Gastrocnemius medialis (tissue), 4 donors: ENCODE data around the gene CCDC82. TPM values are rescaled to one million over a fixed set of nuclear protein-coding genes. Genes with fewer than 3 reads are reported as not detected.
A peak's percentile ranks its signal among the peaks of the same experiment; 100 is the strongest.

Experiments used
- ATAC-seq, 2 donors: fragments of 150-250 bp; one replicate each; pipeline ENCODE4 v1.9.1; 2016
- DNase-seq, 2 donors: peaks; one replicate each; pipeline ENCODE4 v3.0.0-alpha.2; 2019
- H3K27ac ChIP-seq, 4 donors: fragments of 200-600 bp; sonication (generic); 1 replicate in 1 of 4; 2 replicates in 3 of 4; pipeline ENCODE4 v1.5.1; 2016 to 2018; ENCODE audit warnings: mild to moderate bottlenecking in 2 of 4, moderate library complexity in 1 of 4
- H3K27me3 ChIP-seq, 3 donors: fragments of 200-600 bp; sonication (generic) in 2 of 3; 1 replicate in 1 of 3; 2 replicates in 2 of 3; pipeline versions ENCODE4 v1.5.1 to v1.6.0; 2016 to 2019; ENCODE audit warnings: mild to moderate bottlenecking in 1 of 3, moderate library complexity in 1 of 3
- H3K36me3 ChIP-seq, 2 donors: fragments of 200-600 bp; sonication (generic) in 1 of 2; one replicate each; pipeline ENCODE4 v1.5.1; 2017 to 2018
- H3K4me1 ChIP-seq, 2 donors: fragments of 200-600 bp; sonication (generic) in 1 of 2; one replicate each; pipeline ENCODE4 v1.5.1; 2016 to 2017; ENCODE audit warnings: mild to moderate bottlenecking in 2 of 2
- H3K4me3 ChIP-seq, 4 donors: fragments of 200-600 bp; sonication (generic) in 3 of 4; 1 replicate in 1 of 4; 2 replicates in 3 of 4; pipeline ENCODE4 v1.5.1; 2016 to 2019; ENCODE audit warnings: mild to moderate bottlenecking in 2 of 4
- H3K9me3 ChIP-seq, 3 donors: fragments of 200-600 bp; sonication (generic) in 2 of 3; 1 replicate in 1 of 3; 2 replicates in 2 of 3; pipeline ENCODE4 v1.5.1; 2016 to 2019
- POLR2A ChIP-seq, 2 donors: fragments of 450-650 bp; IDR thresholded peaks; one replicate each; pipeline ENCODE4 v1.6.1; 2017; ENCODE audit warnings: antibody characterized with exemption in 2 of 2, mild to moderate bottlenecking in 2 of 2, moderate library complexity in 2 of 2
- in situ Hi-C, 4 donors: fragments of 200-750 bp; cut with MboI; loops; one replicate each; pipeline versions ENCODE4 v1.15.0 to v1.8.0; 2017; ENCODE audit warnings: low sequenced_read_pairs in 4 of 4
- intact Hi-C: fragments of 100-400 bp; cut with DNase I; formaldehyde crosslinking; loops from one replicate; pipeline ENCODE4 v1.15.1; 2023; ENCODE audit warnings: low total_unique reads
- total RNA-seq, 4 donors: library from RNA; depleted of rRNA; stranded (reverse); fragments of >200 nt; gene quantifications; one replicate each; pipeline versions ENCODE4 v1.1.0 to v1.2.3, GENCODE V29; 2016
- TF ChIP-seq, protein P1 (sequence below), 5 experiments: fragments of 450-650 bp in 3 of 5; fragments of 200-600 bp in 2 of 5; sonication (generic) in 2 of 5; IDR thresholded peaks in 4 of 5; conservative IDR thresholded peaks in 1 of 5; 1 replicate in 4 of 5; 2 replicates in 1 of 5; pipeline ENCODE4 v1.5.1; 2016 to 2019; ENCODE audit warnings: antibody characterized with exemption in 5 of 5, mild to moderate bottlenecking in 3 of 5, moderate library complexity in 3 of 5

CCDC82 gene
- total RNA-seq, 4 donors from 2014 or later, result 4.6 to 9.1 (median 6.6) TPM

DNA sequence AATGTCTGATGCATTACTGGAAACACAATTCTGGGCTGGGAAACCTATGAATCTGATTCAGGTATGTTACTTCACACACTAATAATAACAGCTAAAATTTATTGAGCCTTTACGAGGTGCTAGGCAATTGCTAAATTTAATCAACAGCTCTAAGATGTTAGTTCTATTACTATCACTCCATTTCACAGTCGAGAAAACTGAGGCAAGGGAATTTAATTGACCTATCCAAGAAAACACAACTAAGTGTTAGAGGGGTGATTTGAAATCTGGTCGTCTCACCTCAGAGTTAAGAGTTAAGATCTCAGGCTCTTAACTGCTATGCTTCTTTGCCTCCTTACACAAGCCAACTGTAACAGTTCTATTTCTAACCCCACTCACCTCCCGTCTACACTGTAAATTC, 55.5 kb downstream of the CCDC82 start:
- Histone ChIP-seq H3K27ac (no peak overlapping the region), H3K36me3 (no peaks in the 10 kb centered on the region), H3K4me1 (peaks cover 0 to 21% of the 10 kb centered on the region in 2 donors), H3K27me3 (no peaks in the 10 kb centered on the region), H3K9me3 (no peaks in the 10 kb centered on the region), H3K4me3 (no peak overlapping the region)
- in situ Hi-C loops, result loop anchor here in 1 of 4 donors (25.0 kb wide), 1 partner anchor 272 kb away; no protein-coding TSS in a partner anchor
- no peak for TF ChIP-seq POLR2A (IDR thresholded peaks at IDR 0.05)
- TF ChIP-seq, protein P1, sequence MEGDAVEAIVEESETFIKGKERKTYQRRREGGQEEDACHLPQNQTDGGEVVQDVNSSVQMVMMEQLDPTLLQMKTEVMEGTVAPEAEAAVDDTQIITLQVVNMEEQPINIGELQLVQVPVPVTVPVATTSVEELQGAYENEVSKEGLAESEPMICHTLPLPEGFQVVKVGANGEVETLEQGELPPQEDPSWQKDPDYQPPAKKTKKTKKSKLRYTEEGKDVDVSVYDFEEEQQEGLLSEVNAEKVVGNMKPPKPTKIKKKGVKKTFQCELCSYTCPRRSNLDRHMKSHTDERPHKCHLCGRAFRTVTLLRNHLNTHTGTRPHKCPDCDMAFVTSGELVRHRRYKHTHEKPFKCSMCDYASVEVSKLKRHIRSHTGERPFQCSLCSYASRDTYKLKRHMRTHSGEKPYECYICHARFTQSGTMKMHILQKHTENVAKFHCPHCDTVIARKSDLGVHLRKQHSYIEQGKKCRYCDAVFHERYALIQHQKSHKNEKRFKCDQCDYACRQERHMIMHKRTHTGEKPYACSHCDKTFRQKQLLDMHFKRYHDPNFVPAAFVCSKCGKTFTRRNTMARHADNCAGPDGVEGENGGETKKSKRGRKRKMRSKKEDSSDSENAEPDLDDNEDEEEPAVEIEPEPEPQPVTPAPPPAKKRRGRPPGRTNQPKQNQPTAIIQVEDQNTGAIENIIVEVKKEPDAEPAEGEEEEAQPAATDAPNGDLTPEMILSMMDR (IDR thresholded peaks at IDR 0.05 in 4 of 5, conservative IDR thresholded peaks at IDR 0.05 in 1 of 5), result no peak
- DNase-seq (no peak), ATAC-seq (no peak)
- intact Hi-C loops, result no loop called here

GRCh38 chr11:96333191-96333719, 56.5 kb downstream of the CCDC82 start:
- H3K36me3 ChIP-seq, result no peaks in the 10 kb centered on the region
- intact Hi-C loops, result no loop called here
- peaks cover 0 to 21% of the 10 kb centered on the region in 2 donors for H3K4me1 ChIP-seq
- DNase-seq (no peak), ATAC-seq (no peak)
- TF ChIP-seq, protein P1 (IDR thresholded peaks at IDR 0.05 in 4 of 5, conservative IDR thresholded peaks at IDR 0.05 in 1 of 5), result no peak
- TF ChIP-seq POLR2A (IDR thresholded peaks at IDR 0.05), result no peak
- H3K27me3 ChIP-seq, result no peaks in the 10 kb centered on the region
- H3K9me3 ChIP-seq, result no peaks in the 10 kb centered on the region
- H3K4me3 ChIP-seq, result no peak overlapping the region
- in situ Hi-C loops, result loop anchor here in 1 of 4 donors (25.0 kb wide), 1 partner anchor 271 kb away; no protein-coding TSS in a partner anchor
- H3K27ac ChIP-seq, result peak overlapping the region in 2 of 4 donors; percentile 15 to 27

DNA sequence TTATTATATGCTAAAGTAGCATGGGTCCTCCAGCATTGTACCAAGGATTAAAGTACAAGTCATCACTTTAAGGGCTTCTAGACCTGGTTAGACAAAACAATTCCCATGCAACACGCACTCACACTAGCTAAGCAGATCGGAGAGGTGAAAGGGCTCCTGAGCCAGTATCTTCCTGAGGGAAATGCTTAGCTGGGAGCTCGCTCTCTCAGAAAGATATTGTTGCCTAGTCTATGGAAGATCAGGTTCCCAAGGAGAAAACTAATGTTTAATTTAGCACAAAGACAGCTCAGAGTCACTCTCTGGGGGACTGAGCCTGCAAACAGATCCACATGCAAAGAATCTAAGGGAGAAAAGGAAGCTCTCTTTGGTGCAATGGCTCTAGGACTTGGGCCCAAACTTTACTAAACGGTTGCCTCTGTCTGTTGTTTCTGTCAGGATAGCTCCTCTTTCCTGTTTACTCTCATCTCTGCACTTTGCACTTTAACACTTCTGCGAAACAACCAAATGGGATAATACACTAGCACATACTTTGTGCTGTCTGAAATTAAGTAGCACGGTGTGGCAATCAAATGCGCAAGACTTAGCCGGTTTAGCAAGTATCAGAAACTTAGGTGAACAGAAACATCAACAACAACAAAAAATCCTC, 57.5 kb downstream of the CCDC82 start:
- DNase-seq, result no peak
- intact Hi-C loops, result no loop called here
- Histone ChIP-seq H3K9me3 (no peaks in the 10 kb centered on the region), H3K4me1 (peaks cover 0 to 18% of the 10 kb centered on the region in 2 donors), H3K27ac (peak overlapping the region in 3 of 4 donors; percentile 1 to 27 (median 23)), H3K27me3 (no peaks in the 10 kb centered on the region), H3K4me3 (no peak overlapping the region), H3K36me3 (no peaks in the 10 kb centered on the region)
- peak in 1 of 2 donors; percentile 36 for ATAC-seq
- TF ChIP-seq POLR2A (IDR thresholded peaks at IDR 0.05), result no peak
- TF ChIP-seq, protein P1 (IDR thresholded peaks at IDR 0.05 in 4 of 5, conservative IDR thresholded peaks at IDR 0.05 in 1 of 5), result no peak
- in situ Hi-C loops, result loop anchor here in 1 of 4 donors (25.0 kb wide), 1 partner anchor 270 kb away; no protein-coding TSS in a partner anchor

GRCh38 chr11:96331699-96332116, 58.0 kb downstream of the CCDC82 start:
- intact Hi-C loops, result no loop called here
- H3K9me3 ChIP-seq, result no peaks in the 10 kb centered on the region
- H3K4me1 ChIP-seq, result peaks cover 0 to 18% of the 10 kb centered on the region in 2 donors

More at GRCh38 chr11:96331699-96332116, 58.0 kb downstream of the CCDC82 start:
- Histone ChIP-seq H3K27ac (peak overlapping the region in 3 of 4 donors; percentile 3 to 27 (median 13)), H3K36me3 (no peaks in the 10 kb centered on the region), H3K4me3 (no peak overlapping the region), H3K27me3 (no peaks in the 10 kb centered on the region)
- ATAC-seq, result peak; percentile 36 to 77
- DNase-seq, result no peak
- in situ Hi-C loops, result loop anchor here in 1 of 4 donors (25.0 kb wide), 1 partner anchor 269 kb away; no protein-coding TSS in a partner anchor
- TF ChIP-seq, protein P1 (IDR thresholded peaks at IDR 0.05 in 4 of 5, conservative IDR thresholded peaks at IDR 0.05 in 1 of 5), result no peak
